Vagina (tissue), 2 donors: ENCODE data around the gene PLEKHA5.

Experiments used
- CTCF ChIP-seq, 3 experiments: fragments of 450-650 bp in 2 of 3; fragments of 200-600 bp in 1 of 3; sonication (generic) in 1 of 3; IDR thresholded peaks; one replicate each; pipeline ENCODE4 v1.5.1; 2017 to 2019; ENCODE audit warnings: antibody characterized with exemption in 3 of 3, mild to moderate bottlenecking in 2 of 3, moderate library complexity in 2 of 3
- POLR2A ChIP-seq, 2 donors: fragments of 450-650 bp; IDR thresholded peaks; one replicate each; pipeline ENCODE4 v1.6.1; 2017; ENCODE audit warnings: antibody characterized with exemption in 2 of 2, mild to moderate bottlenecking in 2 of 2, moderate library complexity in 2 of 2

GRCh38 chr12:19105463-19105862, 24.1 kb upstream of the PLEKHA5 start:
- TF ChIP-seq CTCF (IDR thresholded peaks at IDR 0.05) (no peak), POLR2A (IDR thresholded peaks at IDR 0.05) (no peak)
